Measurements from ENCODE around the gene SLC9A4.

DNA sequence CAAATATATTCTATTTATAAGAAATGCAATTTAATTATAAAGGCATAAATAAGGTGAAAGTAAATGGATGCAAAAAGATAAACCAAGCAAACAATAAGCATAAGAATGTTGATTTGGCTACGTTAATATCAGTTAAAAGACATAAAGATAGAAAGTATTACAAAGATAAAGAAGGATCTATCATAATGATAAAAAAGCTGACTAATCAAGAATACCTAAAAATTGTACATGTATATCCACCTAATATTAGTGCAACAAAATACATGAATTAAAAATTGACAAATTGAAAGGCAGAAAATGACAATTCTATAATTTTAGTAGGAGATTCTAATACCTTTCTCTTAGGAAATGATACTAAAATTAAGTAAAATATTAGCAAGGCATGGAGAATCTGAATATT is 21.5 kb downstream of the SLC9A4 start:
- TF ChIP-seq ZFP30 (CRISPR knock-in tag; IDR thresholded peaks at IDR 0.05) (no peak), BACH2 (CRISPR knock-in tag; IDR thresholded peaks at IDR 0.05; ENCODE audit: borderline replicate concordance) (no peak), OSR1 (CRISPR knock-in tag; IDR thresholded peaks at IDR 0.05) (no peak), TOX (CRISPR knock-in tag; IDR thresholded peaks at IDR 0.05; ENCODE audit: borderline replicate concordance) (no peak), ZNF8 (CRISPR knock-in tag; IDR thresholded peaks at IDR 0.05) (no peak), ZFP3 (CRISPR knock-in tag; IDR thresholded peaks at IDR 0.05) (no peak)
- TF ChIP-seq, protein P1, sequence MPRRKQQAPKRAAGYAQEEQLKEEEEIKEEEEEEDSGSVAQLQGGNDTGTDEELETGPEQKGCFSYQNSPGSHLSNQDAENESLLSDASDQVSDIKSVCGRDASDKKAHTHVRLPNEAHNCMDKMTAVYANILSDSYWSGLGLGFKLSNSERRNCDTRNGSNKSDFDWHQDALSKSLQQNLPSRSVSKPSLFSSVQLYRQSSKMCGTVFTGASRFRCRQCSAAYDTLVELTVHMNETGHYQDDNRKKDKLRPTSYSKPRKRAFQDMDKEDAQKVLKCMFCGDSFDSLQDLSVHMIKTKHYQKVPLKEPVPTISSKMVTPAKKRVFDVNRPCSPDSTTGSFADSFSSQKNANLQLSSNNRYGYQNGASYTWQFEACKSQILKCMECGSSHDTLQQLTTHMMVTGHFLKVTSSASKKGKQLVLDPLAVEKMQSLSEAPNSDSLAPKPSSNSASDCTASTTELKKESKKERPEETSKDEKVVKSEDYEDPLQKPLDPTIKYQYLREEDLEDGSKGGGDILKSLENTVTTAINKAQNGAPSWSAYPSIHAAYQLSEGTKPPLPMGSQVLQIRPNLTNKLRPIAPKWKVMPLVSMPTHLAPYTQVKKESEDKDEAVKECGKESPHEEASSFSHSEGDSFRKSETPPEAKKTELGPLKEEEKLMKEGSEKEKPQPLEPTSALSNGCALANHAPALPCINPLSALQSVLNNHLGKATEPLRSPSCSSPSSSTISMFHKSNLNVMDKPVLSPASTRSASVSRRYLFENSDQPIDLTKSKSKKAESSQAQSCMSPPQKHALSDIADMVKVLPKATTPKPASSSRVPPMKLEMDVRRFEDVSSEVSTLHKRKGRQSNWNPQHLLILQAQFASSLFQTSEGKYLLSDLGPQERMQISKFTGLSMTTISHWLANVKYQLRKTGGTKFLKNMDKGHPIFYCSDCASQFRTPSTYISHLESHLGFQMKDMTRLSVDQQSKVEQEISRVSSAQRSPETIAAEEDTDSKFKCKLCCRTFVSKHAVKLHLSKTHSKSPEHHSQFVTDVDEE (CRISPR knock-in tag; IDR thresholded peaks at IDR 0.05), result no peak
